HepG2 (cell line): ENCODE data around the gene DENND5B. TPM values are rescaled to one million over a fixed set of nuclear protein-coding genes. Genes with fewer than 3 reads are reported as not detected.

Source experiments
- ATAC-seq: fragments of 200-7000 bp; cut with Tn5 transposase; 3 replicates; pipeline ENCODE4 v1.9.1; 2020; ENCODE audit warnings: mild to moderate bottlenecking, moderate library complexity
- BruUV-seq: library from RNA; stranded (reverse); fragments of 400-500 nt; replicated peaks from 2 replicates; lab custom pipeline; 2021; lab: Mats Ljungman, UMichigan
- CTCF ChIA-PET: fragments of 300-600 bp; formaldehyde crosslinking; extraction: SDS; loops from one replicate; lab custom pipeline; 2021; ENCODE audit warnings: low total read pairs, inconsistent platforms, low intra/inter-chr PET ratio; lab: Yijun Ruan, JAX
- POLR2A ChIA-PET: fragments of 350-600 bp; sonication (Branson Sonifier 250); formaldehyde crosslinking; loops from one replicate; lab custom pipeline; 2020; ENCODE audit warnings: antibody characterized with exemption, inconsistent platforms; lab: Yijun Ruan, JAX
- DNase-seq: peaks from one replicate; pipeline ENCODE4 v3.0.0-alpha.2; 2015; ENCODE audit warnings: low spot score
- FAIRE-seq: peaks from 3 replicates; lab custom pipeline; 2011; peaks lifted over from hg19 to GRCh38; lab: Jason Lieb, UNC
- H2AFZ ChIP-seq: one replicate; pipeline ENCODE4 v1.6.1; 2011; ENCODE audit warnings: low read length, inconsistent platforms
- H3K27ac ChIP-seq: fragments of 300-600 bp; 3 replicates; pipeline ENCODE4 v1.8.0; 2011; ENCODE audit warnings: mixed run types, mild to moderate bottlenecking, mixed read lengths, low read length, inconsistent platforms; ENCODE audit not compliant: insufficient read depth; ENCODE audit errors: extremely low read length
- H3K27me3 ChIP-seq, 2 experiments: fragments of 200-600 bp in 1 of 2; 2 replicates in 1 of 2; 3 replicates in 1 of 2; pipeline versions ENCODE4 v1.6.0 to v1.8.0; 2011; ENCODE audit warnings: low read length in 2 of 2, mild to moderate bottlenecking in 2 of 2, moderate library complexity in 2 of 2, inconsistent platforms in 1 of 2; ENCODE audit not compliant: insufficient read depth in 2 of 2, control insufficient read depth in 1 of 2
- H3K36me3 ChIP-seq, 2 experiments: fragments of 200-600 bp in 1 of 2; replicated peaks in 1 of 2; 2 replicates in 1 of 2; 3 replicates in 1 of 2; pipeline versions ENCODE4 v1.5.1 to v1.8.0; 2011; ENCODE audit warnings: low read length in 2 of 2, inconsistent platforms in 1 of 2; ENCODE audit not compliant: insufficient read depth in 2 of 2, control insufficient read depth in 1 of 2
- H3K4me1 ChIP-seq: 2 replicates; pipeline ENCODE4 v1.5.1; 2012; ENCODE audit warnings: low read length, inconsistent platforms; ENCODE audit not compliant: insufficient read depth
- H3K4me2 ChIP-seq: 2 replicates; pipeline ENCODE4 v1.6.0; 2011; ENCODE audit warnings: low read depth, low read length, inconsistent platforms
- H3K4me3 ChIP-seq, 3 experiments: fragments of 200-600 bp in 1 of 3; sonication (generic), shearing (Covaris generic) in 1 of 3; replicated peaks in 1 of 3; 2 replicates each; pipeline ENCODE4 v1.5.1; 2011 to 2016; ENCODE audit warnings: low read length in 3 of 3, inconsistent platforms in 2 of 3, low read depth in 2 of 3, mild to moderate bottlenecking in 2 of 3, control low read depth in 1 of 3, mixed read lengths in 1 of 3; ENCODE audit not compliant: insufficient read depth in 1 of 3
- H3K79me2 ChIP-seq: one replicate; pipeline ENCODE4 v1.6.1; 2011; ENCODE audit warnings: low read length, inconsistent platforms; ENCODE audit not compliant: insufficient read depth
- H3K9ac ChIP-seq: 2 replicates; pipeline ENCODE4 v1.6.0; 2011; ENCODE audit warnings: mild to moderate bottlenecking, low read depth, low read length, inconsistent platforms; ENCODE audit not compliant: insufficient read depth
- H3K9me3 ChIP-seq: 2 replicates; pipeline ENCODE4 v1.5.1; 2012; ENCODE audit warnings: mild to moderate bottlenecking, low read length
- H4K20me1 ChIP-seq: 2 replicates; pipeline ENCODE4 v1.6.0; 2011; ENCODE audit warnings: inconsistent platforms, mild to moderate bottlenecking, low read length, moderate library complexity; ENCODE audit not compliant: insufficient read depth
- ARID2 ChIP-seq: sonication (generic); formaldehyde crosslinking; IDR thresholded peaks from 2 replicates; pipeline ENCODE4 v1.8.1; 2022; ENCODE audit warnings: mild to moderate bottlenecking, missing genetic modification reagents, borderline replicate concordance
- NFYB ChIP-seq: sonication (generic); formaldehyde crosslinking; IDR thresholded peaks from 2 replicates; pipeline ENCODE4 v1.4.0; 2020; ENCODE audit warnings: missing genetic modification reagents
- PAWR ChIP-seq: sonication (generic); formaldehyde crosslinking; IDR thresholded peaks from 2 replicates; pipeline ENCODE4 v1.4.0; 2020; ENCODE audit warnings: missing genetic modification reagents, mild to moderate bottlenecking, borderline replicate concordance
- RFX5 ChIP-seq: IDR thresholded peaks from 2 replicates; pipeline ENCODE4 v1.6.1; 2011; ENCODE audit warnings: low read depth, low read length, improper control_type of control experiment
- THYN1 ChIP-seq: sonication (generic); formaldehyde crosslinking; IDR thresholded peaks from 2 replicates; pipeline ENCODE4 v1.8.1; 2023; ENCODE audit warnings: low read depth, mild to moderate bottlenecking, moderate library complexity, missing genetic modification reagents, borderline replicate concordance
- ZMAT3 ChIP-seq: sonication (generic); formaldehyde crosslinking; conservative IDR thresholded peaks from 2 replicates; pipeline ENCODE4 v1.7.0; 2021; ENCODE audit warnings: missing genetic modification reagents
- ZNF10 ChIP-seq: sonication (generic); formaldehyde crosslinking; IDR thresholded peaks from 2 replicates; pipeline ENCODE4 v1.4.0; 2020; ENCODE audit warnings: mild to moderate bottlenecking, low read depth, missing genetic modification reagents, borderline replicate concordance
- ZNF329 ChIP-seq: sonication (generic); formaldehyde crosslinking; IDR thresholded peaks from 2 replicates; pipeline ENCODE4 v1.9.0; 2021; ENCODE audit warnings: low read depth, mild to moderate bottlenecking, missing genetic modification reagents
- WGBS: methylation state at CpG from one replicate; pipeline ENCODE4 v1.1.6; 2017; ENCODE audit warnings: low lambda C conversion rate; 5-methylcytosine and 5-hydroxymethylcytosine counted together
- in situ Hi-C: cut with HindIII; loops from 2 replicates; pipeline ENCODE4 v1.10.0; 2017; ENCODE audit warnings: low pct_unique_long_range_greater_than_20kb; ENCODE audit not compliant: extremely low pct_ligation_motif_present
- intact Hi-C: fragments of 100-400 bp; cut with micrococcal nuclease; formaldehyde crosslinking; loops from one replicate; pipeline ENCODE4 v1.10.0; 2022; ENCODE audit not compliant: unreplicated experiment
- polyA plus RNA-seq, 8 experiments: library from polyadenylated mRNA; depleted of rRNA in 3 of 8; stranded (reverse) in 7 of 8; unstranded in 1 of 8; fragments of >200 nt; fragmentation: Illumina TruSeq in 4 of 8; extraction: Trizol in 4 of 8; gene quantifications; 2 replicates each; pipeline versions ENCODE4 v1.2.1 to v1.2.3, GENCODE V29; 2011 to 2016; ENCODE audit warnings: low read depth in 4 of 8, missing spikeins in 1 of 8, mixed read lengths in 1 of 8; ENCODE audit not compliant: insufficient read depth in 1 of 8
- total RNA-seq, 5 experiments: library from RNA; depleted of rRNA; stranded (reverse); fragments of >200 nt; fragmentation: Illumina TruSeq; extraction: Trizol; gene quantifications; 2 replicates each; pipeline ENCODE4 v1.2.3, GENCODE V29; 2016; ENCODE audit warnings: low read depth in 1 of 5

Gene DENND5B
- total and polyA plus RNA-seq, 2 of the 13 experiments (the other 11 are each of a cell fraction or from before 2014, with no cell fraction given): 14.7 to 18.7 TPM

DNA sequence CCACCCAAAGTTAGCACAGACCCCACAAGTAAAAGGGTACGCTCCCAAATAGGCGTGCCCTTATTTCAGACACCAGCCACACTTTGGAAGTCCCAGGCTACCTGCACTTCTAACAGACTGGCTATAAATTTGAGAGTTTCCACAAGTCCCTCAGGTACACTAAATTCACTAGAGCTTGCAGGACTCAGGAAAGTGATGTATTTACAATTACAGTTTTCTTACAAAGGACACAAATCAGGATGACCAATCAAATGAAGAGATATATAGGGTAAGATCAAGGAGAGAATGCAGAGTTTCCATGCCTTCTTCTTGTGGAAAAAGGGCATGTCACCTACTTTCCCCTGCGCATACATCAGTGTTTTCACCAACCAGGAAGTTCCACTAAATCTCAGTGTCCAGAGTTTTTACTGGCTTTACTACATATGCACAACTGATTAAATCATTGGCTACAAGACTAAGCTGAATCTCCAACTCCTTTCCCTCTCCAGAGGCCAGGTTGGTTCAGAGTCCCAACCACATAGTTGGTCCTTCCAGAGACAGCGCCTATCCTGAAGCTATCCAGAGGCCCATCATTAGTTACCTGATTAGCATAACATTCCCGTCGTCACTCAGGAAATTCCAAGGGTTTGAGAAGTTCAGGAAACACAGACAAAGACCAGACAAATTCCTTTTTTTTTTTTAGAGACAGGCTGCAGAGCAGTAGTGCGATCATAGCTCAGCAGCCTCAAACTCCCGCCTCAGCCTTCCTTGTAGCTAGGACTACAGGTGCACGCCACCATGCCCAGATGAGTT is 84.2 kb downstream of the DENND5B start:
- BruUV-seq: no TSS peak
- no peak overlapping the region for H3K27ac ChIP-seq
- H3K4me2 ChIP-seq: no peak overlapping the region
- H3K36me3 ChIP-seq: no peaks in the 10 kb centered on the region
- POLR2A ChIA-PET: no interaction called here
- H3K27me3 ChIP-seq: no peaks in the 10 kb centered on the region
- H3K4me1 ChIP-seq: no peaks in the 10 kb centered on the region; the same call in 1 of the 2 replicates
- CTCF ChIA-PET: no interaction called here
- in situ Hi-C loops: loop anchor here (25.0 kb wide), 1 partner anchor 94 kb away; no protein-coding TSS in a partner anchor
- H4K20me1 ChIP-seq: no peaks in the 10 kb centered on the region; the same call in 1 of the 2 replicates
- 98% methylated on average over 9 of the region's 9 CpGs for WGBS
- no peak for TF ChIP-seq ZNF10 (CRISPR knock-in tag)
- no peak for TF ChIP-seq RFX5
- no peak for TF ChIP-seq ZMAT3 (CRISPR knock-in tag)
- no peak for TF ChIP-seq ZNF329
- no peak for TF ChIP-seq NFYB (CRISPR knock-in tag)
- TF ChIP-seq PAWR (CRISPR knock-in tag): no peak
- no peak for TF ChIP-seq THYN1 (CRISPR knock-in tag)
- no peak for TF ChIP-seq ARID2
- no peak overlapping the region for H2AFZ ChIP-seq
- H3K79me2 ChIP-seq: peaks cover 47% of the 10 kb centered on the region
- intact Hi-C loops: no loop called here
- no peak overlapping the region for H3K9ac ChIP-seq
- H3K4me3 ChIP-seq: no peak overlapping the region
- no peak for DNase-seq
- ATAC-seq: no peak
- no peaks in the 10 kb centered on the region for H3K9me3 ChIP-seq
- no peak for FAIRE-seq
